ENCODE measurements around the gene AHDC1. TPM values are rescaled to one million over a fixed set of nuclear protein-coding genes. Genes with fewer than 3 reads are reported as not detected.
A peak's percentile ranks its signal among the peaks of the same experiment; 100 is the strongest.

AHDC1 gene
- total RNA-seq, 2 experiments from 2014 or later, result 10.3 to 12.1 TPM

DNA sequence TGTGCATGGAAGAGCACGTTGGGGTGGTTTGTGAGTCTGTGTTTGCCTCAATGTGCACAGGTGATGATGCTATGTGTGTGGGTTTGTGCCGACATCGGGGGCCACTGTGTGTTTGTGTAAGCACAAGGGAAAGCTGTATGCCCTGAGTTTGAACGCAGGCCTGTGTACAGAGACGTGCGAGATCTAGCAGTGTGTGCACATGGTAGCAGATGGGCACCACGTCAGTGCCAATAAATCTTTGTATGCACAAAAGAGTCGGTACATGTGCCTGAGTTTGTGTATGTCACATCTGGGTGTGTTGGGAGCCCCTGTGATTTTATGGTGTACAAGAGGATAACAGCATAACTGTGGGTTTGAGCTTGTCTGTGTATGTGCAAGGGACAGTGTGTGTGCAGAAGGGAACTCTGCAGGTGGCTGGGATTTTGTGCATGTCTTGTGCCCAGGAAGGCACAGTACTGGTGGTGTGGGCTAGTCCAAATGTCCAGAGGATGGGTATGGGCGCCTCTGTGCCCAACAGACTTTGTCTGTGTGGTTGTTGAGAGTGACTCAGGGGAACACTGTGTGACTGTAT lies 82.0 kb downstream of the AHDC1 start:
- Mint-ChIP-seq H3K9me3 (ENCODE audit: low read depth) (no peaks in the 10 kb centered on the region), H3K4me3 (peak overlapping the region; percentile 83)

DNA sequence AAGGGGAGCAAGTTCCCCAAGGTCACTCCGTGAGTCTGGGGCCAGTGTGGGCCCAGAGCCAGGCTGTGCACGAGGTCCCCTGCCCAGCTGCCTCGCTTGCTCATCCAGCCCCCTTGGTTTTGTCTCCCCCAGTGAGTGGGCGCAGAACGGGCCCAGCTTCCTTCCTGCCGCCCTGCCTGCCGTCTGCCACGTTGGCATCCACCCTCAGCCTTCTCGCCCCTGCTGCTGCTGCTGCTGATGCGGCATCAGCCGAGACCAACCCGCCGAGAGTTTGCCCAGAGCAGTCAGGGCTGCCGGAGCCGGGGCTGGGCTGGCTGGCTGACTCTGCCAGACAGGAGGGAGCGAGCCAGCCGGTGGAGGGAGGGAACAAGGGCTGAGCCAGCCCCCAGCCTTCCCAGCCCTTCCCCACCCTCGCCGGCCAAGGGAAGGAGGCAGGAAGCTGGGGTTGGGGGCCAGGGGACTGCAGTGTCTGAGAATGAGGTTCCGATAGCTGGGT lies 82.6 kb downstream of the AHDC1 start:
- Mint-ChIP-seq H3K4me1 (peaks cover 70% of the 10 kb centered on the region), H3K9me3 (ENCODE audit: low read depth) (no peaks in the 10 kb centered on the region), H3K27ac (peak overlapping the region; percentile 90), H3K27me3 (no peaks in the 10 kb centered on the region), H3K36me3 (ENCODE audit: low read depth) (peaks cover 2% of the 10 kb centered on the region), H3K4me3 (peak overlapping the region; percentile 83)
- ATAC-seq (peak; percentile 5), DNase-seq (peak; percentile 75)
- intact Hi-C loops (cut with DNase I, micrococcal nuclease), result loop anchor here (1.0 to 5.0 kb wide), 2 partner anchors 31 to 39 kb away; partner anchors contain the start of gene WASF2 (in 1 of the 2)
- POLR2A ChIA-PET, result no interaction called here
- CTCF ChIA-PET, result interaction anchor here (0.5 to 1.0 kb wide), 8 partner anchors 27 to 176 kb away, joined by 3 to 5 read pairs (median 4); no protein-coding TSS in a partner anchor

More for the DNA sequence above, 82.0 kb downstream of the AHDC1 start:
- Mint-ChIP-seq H3K27ac (peak overlapping the region; percentile 90), H3K36me3 (ENCODE audit: low read depth) (peaks cover 6% of the 10 kb centered on the region), H3K27me3 (no peaks in the 10 kb centered on the region), H3K4me1 (peaks cover 75% of the 10 kb centered on the region)
- CTCF ChIA-PET, result interaction anchor here (0.5 to 1.0 kb wide), 6 partner anchors 27 to 177 kb away, joined by 3 to 5 read pairs (median 4); no protein-coding TSS in a partner anchor
- POLR2A ChIA-PET, result interaction anchor here (1.6 kb wide), 1 partner anchor 82 kb away, joined by 3 read pairs; the partner anchor contains the start of gene AHDC1
- intact Hi-C loops (cut with DNase I, micrococcal nuclease), result loop anchor here (1.0 to 5.0 kb wide), 5 partner anchors 32 to 141 kb away; partner anchors contain the start of gene WASF2 (in 1 of the 2)
- ATAC-seq, result peak; percentile 5
- DNase-seq, result peak; percentile 47

DNA sequence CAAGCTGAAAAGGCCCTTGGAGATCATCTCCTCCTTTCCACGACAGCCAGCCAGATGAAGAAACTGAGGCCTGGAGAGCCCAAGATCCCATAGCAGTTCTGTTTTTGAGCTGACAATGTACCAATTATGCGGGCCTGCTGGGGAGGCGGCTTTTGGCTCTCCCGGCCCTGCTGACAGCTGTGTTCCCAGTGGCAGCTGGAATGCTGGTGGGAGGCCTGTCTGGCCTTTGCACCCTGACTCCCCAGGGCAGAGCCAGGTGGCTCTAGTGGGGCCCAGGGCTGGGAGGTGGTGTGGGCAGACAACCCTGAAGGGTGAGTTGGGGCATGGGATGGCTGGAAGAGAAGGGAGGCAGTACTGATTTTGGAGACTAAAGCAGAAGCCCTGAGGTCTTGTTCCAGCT lies 83.3 kb downstream of the AHDC1 start:
- peak overlapping the region; percentile 83 for H3K4me3 Mint-ChIP-seq
- peaks cover 2% of the 10 kb centered on the region for H3K36me3 Mint-ChIP-seq (ENCODE audit: low read depth)
- intact Hi-C loops (cut with DNase I, micrococcal nuclease), result loop anchor here (1.0 to 5.0 kb wide), 2 partner anchors 30 to 38 kb away; partner anchors contain the start of gene WASF2 (in 1 of the 2)
- H3K9me3 Mint-ChIP-seq (ENCODE audit: low read depth), result no peaks in the 10 kb centered on the region
- H3K27ac Mint-ChIP-seq, result peak overlapping the region; percentile 90
- no peaks in the 10 kb centered on the region for H3K27me3 Mint-ChIP-seq
- H3K4me1 Mint-ChIP-seq, result peaks cover 62% of the 10 kb centered on the region
- ChIA-PET POLR2A (no interaction called here), CTCF (interaction anchor here (0.6 to 1.2 kb wide), 7 partner anchors 13 to 1157 kb away, joined by 3 to 5 read pairs (median 3); no protein-coding TSS in a partner anchor)
- ATAC-seq (no peak), DNase-seq (no peak)

DNA sequence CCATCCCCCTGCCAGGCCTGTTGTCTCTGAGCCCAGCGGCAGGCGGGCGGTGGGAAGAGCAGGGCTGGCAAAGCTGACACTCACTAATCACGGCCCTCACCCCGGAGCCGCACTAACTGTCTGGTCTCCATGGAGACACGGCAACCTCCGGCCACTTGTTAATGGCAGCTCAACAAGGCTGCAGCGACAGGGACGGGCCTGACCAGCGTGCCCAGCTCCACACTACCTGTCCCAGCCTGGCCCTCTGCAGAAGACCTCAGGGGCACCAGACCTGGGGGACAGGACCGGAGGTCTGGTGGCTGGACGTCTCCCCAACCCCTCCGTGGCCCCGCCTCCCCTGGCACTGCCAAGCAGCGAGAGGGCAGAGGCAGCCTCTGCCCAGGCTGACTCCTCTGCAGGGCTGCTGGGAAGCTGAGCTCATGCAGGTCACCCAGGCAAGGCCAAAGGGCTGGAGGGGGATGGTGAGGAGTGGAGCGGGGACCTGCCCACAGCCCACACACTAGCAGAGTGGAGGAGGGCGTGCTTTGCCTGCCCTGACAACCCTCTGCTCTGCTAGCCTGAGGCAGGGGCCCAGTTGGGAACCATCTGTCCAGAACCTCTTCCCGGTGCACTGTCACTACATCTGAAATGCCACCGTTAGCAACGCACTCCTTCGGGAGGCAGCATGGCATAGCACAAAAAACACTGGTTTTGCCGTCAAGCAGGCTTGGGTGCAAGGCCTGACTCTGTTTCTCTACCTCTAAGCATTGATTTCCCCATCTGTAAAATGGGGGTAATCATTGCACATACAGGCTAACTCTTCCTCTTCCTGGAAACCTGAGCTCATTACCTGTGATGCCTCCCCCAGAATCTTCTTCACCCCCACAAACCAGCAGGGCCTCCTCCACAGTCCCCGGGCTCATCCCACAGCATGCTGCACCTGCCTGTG lies 84.3 kb downstream of the AHDC1 start:
- no peaks in the 10 kb centered on the region for H3K27me3 Mint-ChIP-seq
- intact Hi-C loops (cut with DNase I, micrococcal nuclease), result loop anchor here in 1 of 2 experiments (5.0 kb wide), 1 partner anchor 37 kb away; no protein-coding TSS in a partner anchor
- DNase-seq (no peak), ATAC-seq (no peak)
- ChIA-PET POLR2A (no interaction called here), CTCF (interaction anchor here (0.5 to 1.2 kb wide), 2 partner anchors 12 to 116 kb away, joined by 3 to 4 read pairs; no protein-coding TSS in a partner anchor)
- no peak overlapping the region for H3K27ac Mint-ChIP-seq
- no peak overlapping the region for H3K4me3 Mint-ChIP-seq
- peaks cover 2% of the 10 kb centered on the region for H3K36me3 Mint-ChIP-seq (ENCODE audit: low read depth)
- peaks cover 55% of the 10 kb centered on the region for H3K4me1 Mint-ChIP-seq
- no peaks in the 10 kb centered on the region for H3K9me3 Mint-ChIP-seq (ENCODE audit: low read depth)

DNA sequence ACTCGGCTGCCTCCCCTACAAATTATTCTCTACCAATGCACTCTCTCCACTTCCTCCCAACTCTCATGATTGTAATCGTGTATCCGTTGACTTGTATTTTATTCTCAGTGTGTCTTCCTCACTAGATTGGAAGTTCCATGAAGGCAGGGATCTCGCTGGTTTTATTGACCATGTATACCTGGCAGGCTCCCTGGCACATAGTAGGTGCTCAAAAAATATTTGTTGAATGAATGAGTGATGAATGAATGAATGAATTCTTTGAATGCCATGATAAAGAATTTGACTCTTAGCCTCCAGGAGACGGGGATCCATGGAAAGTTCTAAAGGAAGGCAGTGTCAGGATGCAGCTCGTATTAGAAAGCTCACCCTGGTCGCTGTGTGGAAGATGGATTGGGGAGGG lies 85.1 kb downstream of the AHDC1 start:
- peaks cover 47% of the 10 kb centered on the region for H3K4me1 Mint-ChIP-seq
- ChIA-PET POLR2A (no interaction called here), CTCF (no interaction called here)
- H3K27ac Mint-ChIP-seq, result no peak overlapping the region
- H3K27me3 Mint-ChIP-seq, result no peaks in the 10 kb centered on the region
- H3K36me3 Mint-ChIP-seq (ENCODE audit: low read depth), result no peaks in the 10 kb centered on the region
- no peak overlapping the region for H3K4me3 Mint-ChIP-seq
- intact Hi-C loops (cut with DNase I, micrococcal nuclease), result no loop called here
- ATAC-seq (no peak), DNase-seq (no peak)
- H3K9me3 Mint-ChIP-seq (ENCODE audit: low read depth), result no peaks in the 10 kb centered on the region

DNA sequence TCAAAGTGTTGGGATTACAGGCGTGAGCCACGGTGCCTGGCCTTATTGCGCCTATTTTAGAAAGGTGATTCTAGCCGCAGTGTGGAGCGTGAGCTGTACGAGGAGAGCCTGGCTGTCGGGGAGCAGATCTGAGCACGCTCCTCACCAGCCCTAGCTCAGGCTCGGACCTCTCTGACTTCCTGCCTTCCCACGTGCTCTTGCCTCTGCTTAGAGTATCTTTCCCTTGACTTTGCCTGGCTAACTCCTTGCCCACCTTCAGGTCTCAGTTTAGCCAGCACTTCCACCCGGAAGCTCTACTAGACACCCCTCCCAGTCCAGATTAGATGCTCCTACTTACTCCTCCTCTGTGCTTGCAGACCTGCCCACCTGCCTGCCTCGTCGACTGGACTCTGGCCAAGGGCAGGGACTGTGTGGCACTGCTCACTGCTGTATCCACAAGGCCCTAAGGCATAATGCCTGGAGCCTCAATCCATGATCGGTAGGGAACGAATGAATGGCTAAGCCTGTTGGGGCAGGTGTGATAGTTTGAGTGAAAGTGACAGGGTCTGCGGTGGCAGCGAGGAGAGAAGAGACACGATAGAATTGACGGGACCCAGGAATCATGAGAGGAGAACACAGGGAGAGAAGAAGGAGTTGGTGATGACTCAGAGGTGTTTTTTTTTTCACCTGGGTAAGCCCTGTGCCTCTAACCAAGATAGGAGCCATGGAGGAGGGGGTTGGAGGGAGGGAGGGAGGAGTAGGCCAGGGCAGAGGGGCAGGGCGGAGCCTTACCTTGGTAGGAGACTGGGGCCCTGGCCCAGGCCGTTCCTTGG lies 85.8 kb downstream of the AHDC1 start:
- DNase-seq, result peak; percentile 17
- ChIA-PET CTCF (no interaction called here), POLR2A (no interaction called here)
- Mint-ChIP-seq H3K27ac (no peak overlapping the region), H3K4me3 (no peak overlapping the region), H3K27me3 (no peaks in the 10 kb centered on the region), H3K36me3 (ENCODE audit: low read depth) (no peaks in the 10 kb centered on the region), H3K9me3 (ENCODE audit: low read depth) (no peaks in the 10 kb centered on the region), H3K4me1 (peaks cover 42% of the 10 kb centered on the region)
- no peak for ATAC-seq
- intact Hi-C loops (cut with DNase I, micrococcal nuclease), result no loop called here

DNA sequence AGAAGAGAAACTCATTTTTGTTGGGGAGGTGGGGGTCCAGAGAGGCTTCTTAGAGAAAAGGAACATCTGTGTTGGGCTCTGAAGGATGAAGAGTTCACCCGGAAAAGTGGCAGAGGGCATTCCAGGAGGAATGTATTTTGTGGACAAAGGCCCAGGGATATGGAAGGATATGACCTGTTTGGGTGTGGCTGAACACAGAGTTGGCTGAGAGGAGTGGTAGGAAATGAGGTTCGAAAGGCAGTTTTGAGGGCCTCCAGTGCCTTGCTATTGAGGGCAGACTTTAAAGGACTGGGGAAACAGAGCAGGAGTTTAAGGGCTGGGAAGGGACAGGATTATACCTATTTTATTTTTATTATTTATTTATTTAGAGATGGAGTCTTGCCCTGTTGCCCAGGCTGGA lies 86.6 kb downstream of the AHDC1 start:
- H3K4me3 Mint-ChIP-seq, result no peak overlapping the region
- no peak for ATAC-seq
- no peaks in the 10 kb centered on the region for H3K9me3 Mint-ChIP-seq (ENCODE audit: low read depth)
- peaks cover 38% of the 10 kb centered on the region for H3K4me1 Mint-ChIP-seq
- intact Hi-C loops (cut with DNase I, micrococcal nuclease), result no loop called here
- no peak for DNase-seq
- no peaks in the 10 kb centered on the region for H3K36me3 Mint-ChIP-seq (ENCODE audit: low read depth)
- H3K27ac Mint-ChIP-seq, result no peak overlapping the region
- no peaks in the 10 kb centered on the region for H3K27me3 Mint-ChIP-seq
- POLR2A ChIA-PET, result interaction anchor here (0.6 kb wide), 1 partner anchor 86 kb away, joined by 3 read pairs; no protein-coding TSS in a partner anchor
- CTCF ChIA-PET, result no interaction called here

DNA sequence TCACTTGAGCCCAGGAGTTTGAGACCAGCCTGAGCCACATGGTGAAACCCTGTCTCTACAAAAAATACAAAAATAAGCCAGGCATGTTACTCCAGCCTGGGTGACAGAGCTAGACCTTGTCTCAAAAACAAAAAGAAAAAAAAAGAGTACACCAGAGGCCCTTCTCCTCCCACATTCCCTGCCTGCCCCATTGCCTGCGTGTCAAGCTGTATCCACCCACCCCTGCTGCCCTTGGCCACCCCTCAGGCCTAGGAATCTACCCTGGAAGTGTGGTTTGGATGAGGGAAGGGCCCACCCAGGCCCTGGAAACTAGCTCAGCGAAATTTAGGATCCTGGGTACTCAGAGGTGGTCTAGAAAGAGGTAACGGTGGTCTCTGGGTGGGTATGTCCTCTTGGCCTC lies 88.3 kb downstream of the AHDC1 start:
- intact Hi-C loops (cut with DNase I, micrococcal nuclease), result no loop called here
- no peaks in the 10 kb centered on the region for H3K9me3 Mint-ChIP-seq (ENCODE audit: low read depth)
- no peaks in the 10 kb centered on the region for H3K27me3 Mint-ChIP-seq
- H3K27ac Mint-ChIP-seq, result no peak overlapping the region
- CTCF ChIA-PET, result interaction anchor here (1.3 to 1.7 kb wide), 4 partner anchors 10 to 99 kb away, joined by 3 to 6 read pairs (median 3); no protein-coding TSS in a partner anchor
- no peaks in the 10 kb centered on the region for H3K36me3 Mint-ChIP-seq (ENCODE audit: low read depth)
- DNase-seq, result no peak
- no peak overlapping the region for H3K4me3 Mint-ChIP-seq
- POLR2A ChIA-PET, result interaction anchor here (1.2 kb wide), 1 partner anchor 257 kb away, joined by 3 read pairs; the partner anchor contains the start of gene STX12
- ATAC-seq, result no peak
- H3K4me1 Mint-ChIP-seq, result peaks cover 24% of the 10 kb centered on the region

DNA sequence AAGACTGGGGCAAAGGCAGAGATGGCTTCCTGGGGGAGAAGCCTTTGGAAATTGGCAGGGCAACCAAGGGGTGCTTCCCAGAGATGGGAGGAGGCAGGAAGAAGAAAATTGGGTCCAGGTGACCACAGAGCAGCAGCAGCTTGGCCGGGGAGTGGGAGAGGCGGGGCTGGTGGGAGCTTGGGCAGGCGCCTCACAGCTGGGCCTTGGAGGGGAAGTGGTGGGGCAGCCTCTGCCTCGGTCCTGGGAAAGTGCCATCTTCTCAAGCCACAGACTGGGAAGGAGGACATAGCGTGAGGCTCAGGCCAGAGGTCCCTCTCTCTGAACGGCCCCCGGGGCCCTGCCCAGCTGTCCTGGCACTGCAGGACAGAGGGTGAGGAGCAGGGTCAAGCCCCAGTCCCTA lies 90.0 kb downstream of the AHDC1 start:
- peaks cover 19% of the 10 kb centered on the region for H3K4me1 Mint-ChIP-seq
- CTCF ChIA-PET, result interaction anchor here (0.6 to 0.8 kb wide), 2 partner anchors 15 to 32 kb away, joined by 3 read pairs; no protein-coding TSS in a partner anchor
- intact Hi-C loops (cut with DNase I, micrococcal nuclease), result no loop called here
- no peak for ATAC-seq
- no peaks in the 10 kb centered on the region for H3K36me3 Mint-ChIP-seq (ENCODE audit: low read depth)
- H3K27me3 Mint-ChIP-seq, result no peaks in the 10 kb centered on the region
- no peak overlapping the region for H3K27ac Mint-ChIP-seq
- H3K9me3 Mint-ChIP-seq (ENCODE audit: low read depth), result no peaks in the 10 kb centered on the region
- DNase-seq, result no peak
- no peak overlapping the region for H3K4me3 Mint-ChIP-seq
- POLR2A ChIA-PET, result interaction anchor here (0.6 kb wide), 1 partner anchor 206 kb away, joined by 4 read pairs; no protein-coding TSS in a partner anchor

DNA sequence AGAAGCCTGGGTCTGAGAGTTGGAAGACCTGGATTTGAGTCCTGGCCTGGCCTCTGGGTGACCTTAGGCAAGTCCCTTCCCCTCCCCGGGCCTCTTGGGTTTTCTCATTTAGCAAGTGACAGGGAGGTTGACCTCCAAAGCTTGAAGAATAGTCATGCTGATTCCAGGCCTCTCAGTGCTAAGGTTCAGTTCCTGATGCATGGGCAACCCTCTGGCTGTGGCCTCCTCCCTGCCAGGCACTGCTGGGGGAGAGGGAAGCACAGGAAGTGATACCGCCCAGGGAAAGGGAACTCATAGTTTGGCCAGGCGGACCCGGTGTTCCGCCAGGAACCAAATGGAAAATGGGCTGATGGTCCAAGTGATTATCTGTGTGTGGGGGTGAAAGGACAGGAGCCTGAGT lies 90.4 kb downstream of the AHDC1 start:
- no peaks in the 10 kb centered on the region for H3K36me3 Mint-ChIP-seq (ENCODE audit: low read depth)
- DNase-seq, result no peak
- H3K4me1 Mint-ChIP-seq, result peaks cover 16% of the 10 kb centered on the region
- H3K27ac Mint-ChIP-seq, result no peak overlapping the region
- H3K9me3 Mint-ChIP-seq (ENCODE audit: low read depth), result no peaks in the 10 kb centered on the region
- H3K4me3 Mint-ChIP-seq, result no peak overlapping the region
- no peak for ATAC-seq
- POLR2A ChIA-PET, result no interaction called here
- CTCF ChIA-PET, result interaction anchor here (0.6 kb wide), 1 partner anchor 31 kb away, joined by 3 read pairs; no protein-coding TSS in a partner anchor
- H3K27me3 Mint-ChIP-seq, result no peaks in the 10 kb centered on the region
- intact Hi-C loops (cut with DNase I, micrococcal nuclease), result no loop called here
